SK-N-SH (cell line): Measurements from ENCODE around the gene LRIT3. TPM values are rescaled to one million over a fixed set of nuclear protein-coding genes. Genes with fewer than 3 reads are reported as not detected.

Experiments
- CTCF ChIA-PET: fragments of 300-600, 350-600 bp; formaldehyde crosslinking; extraction: SDS; loops from one replicate; lab custom pipeline; 2021; lab: Yijun Ruan, JAX
- POLR2A ChIA-PET: fragments of 350-600 bp; sonication (Branson Sonifier 250); formaldehyde crosslinking; extraction: SDS; loops from one replicate; lab custom pipeline; 2020; ENCODE audit warnings: antibody characterized with exemption, inconsistent platforms; lab: Yijun Ruan, JAX
- DNase-seq: peaks from one replicate; pipeline ENCODE4 v3.0.0; 2012
- H2AFZ ChIP-seq: fragments of 200-600 bp; sonication (generic); 2 replicates; pipeline ENCODE4 v1.8.1; 2016; ENCODE audit warnings: antibody characterized with exemption, mild to moderate bottlenecking, low read depth
- H3F3A ChIP-seq: fragments of 200-600 bp; sonication (generic); replicated peaks from 2 replicates; pipeline ENCODE3; 2016; ENCODE audit warnings: antibody characterized with exemption, mild to moderate bottlenecking; ENCODE audit not compliant: insufficient read depth
- H3K27ac ChIP-seq, 2 experiments: fragments of 200-500 bp in 1 of 2; fragments of 200-600 bp in 1 of 2; sonication (Bioruptor generic) in 1 of 2; sonication (generic), shearing (Covaris generic) in 1 of 2; 2 replicates each; pipeline versions ENCODE4 v1.5.1 to v1.6.1; 2014 to 2016; ENCODE audit warnings: low read depth in 2 of 2, inconsistent platforms in 1 of 2, low read length in 1 of 2, mild to moderate bottlenecking in 1 of 2, mixed read lengths in 1 of 2
- H3K27me3 ChIP-seq: fragments of 200-600 bp; sonication (generic), shearing (Covaris generic); 2 replicates; pipeline ENCODE4 v1.6.1; 2016; ENCODE audit warnings: mixed run types; ENCODE audit not compliant: insufficient read depth
- H3K36me3 ChIP-seq, 2 experiments: fragments of 200-500 bp in 1 of 2; fragments of 200-600 bp in 1 of 2; sonication (Bioruptor generic) in 1 of 2; sonication (generic) in 1 of 2; replicated peaks in 1 of 2; 2 replicates each; pipeline versions ENCODE3 to v1.5.1; 2014 to 2016; ENCODE audit warnings: low read length in 1 of 2, mild to moderate bottlenecking in 1 of 2; ENCODE audit not compliant: insufficient read depth in 2 of 2, control insufficient read depth in 1 of 2
- H3K4me1 ChIP-seq, 2 experiments: fragments of 200-500 bp in 1 of 2; fragments of 200-600 bp in 1 of 2; sonication (Bioruptor generic) in 1 of 2; sonication (generic), shearing (Covaris generic) in 1 of 2; 2 replicates each; pipeline versions ENCODE4 v1.5.1 to v1.6.1; 2014 to 2016; ENCODE audit warnings: low read depth in 1 of 2, low read length in 1 of 2, mixed run types in 1 of 2; ENCODE audit not compliant: insufficient read depth in 2 of 2, control insufficient read depth in 1 of 2
- H3K4me2 ChIP-seq: fragments of 200-600 bp; sonication (generic), shearing (Covaris generic); 2 replicates; pipeline ENCODE4 v1.6.1; 2017; ENCODE audit warnings: mixed run types
- H3K4me3 ChIP-seq, 2 experiments: fragments of 200-500 bp in 1 of 2; fragments of 200-600 bp in 1 of 2; sonication (Bioruptor generic) in 1 of 2; sonication (generic), shearing (Covaris generic) in 1 of 2; 2 replicates each; pipeline versions ENCODE4 v1.5.1 to v1.8.1; 2014 to 2016; ENCODE audit warnings: low read depth in 2 of 2, inconsistent platforms in 1 of 2, low read length in 1 of 2, mild to moderate bottlenecking in 1 of 2, mixed read lengths in 1 of 2, moderate library complexity in 1 of 2
- H3K79me2 ChIP-seq: fragments of 200-600 bp; sonication (generic); 2 replicates; pipeline ENCODE4 v1.8.1; 2017; ENCODE audit warnings: mild to moderate bottlenecking; ENCODE audit not compliant: insufficient read depth
- H3K9ac ChIP-seq: fragments of 200-600 bp; sonication (generic); 2 replicates; pipeline ENCODE4 v1.6.1; 2017; ENCODE audit warnings: mixed run types
- H3K9me2 ChIP-seq: fragments of 200-600 bp; sonication (generic); 2 replicates; pipeline ENCODE4 v1.6.1; 2017; ENCODE audit warnings: mixed run types
- H3K9me3 ChIP-seq: fragments of 200-600 bp; sonication (generic); 2 replicates; pipeline ENCODE4 v1.6.1; 2017; ENCODE audit warnings: mixed run types, mild to moderate bottlenecking, moderate library complexity
- H4K20me1 ChIP-seq: fragments of 200-600 bp; sonication (generic); 2 replicates; pipeline ENCODE4 v1.6.1; 2017; ENCODE audit warnings: mild to moderate bottlenecking, mixed run types; ENCODE audit not compliant: insufficient read depth
- CHD2 ChIP-seq: fragments of 150-350 bp; IDR thresholded peaks from 2 replicates; pipeline ENCODE4 v1.6.1; 2018; ENCODE audit warnings: low read length; ENCODE audit not compliant: partially characterized antibody
- ELF1 ChIP-seq: IDR thresholded peaks from 2 replicates; pipeline ENCODE4 v1.4.0; 2012
- EP300 ChIP-seq, 2 experiments: IDR thresholded peaks; 2 replicates each; pipeline versions ENCODE4 v1.4.0 to v1.6.1; 2012; ENCODE audit warnings: borderline replicate concordance in 1 of 2, low read depth in 1 of 2, low read length in 1 of 2
- EZH2phosphoT487 ChIP-seq: fragments of 200-600 bp; sonication (generic); IDR thresholded peaks from 2 replicates; pipeline ENCODE4 v1.6.1; 2017; ENCODE audit warnings: low read depth, mixed run types, mild to moderate bottlenecking, antibody characterized with exemption, moderate library complexity, borderline replicate concordance
- FOSL2 ChIP-seq: IDR thresholded peaks from 2 replicates; pipeline ENCODE4 v1.4.0; 2012; ENCODE audit warnings: low read depth, mild to moderate bottlenecking, moderate library complexity, borderline replicate concordance
- FOXJ3 ChIP-seq: sonication (generic); formaldehyde crosslinking; IDR thresholded peaks from 2 replicates; pipeline ENCODE4 v1.5.1; 2020; ENCODE audit warnings: mild to moderate bottlenecking, missing genetic modification reagents
- FOXM1 ChIP-seq: IDR thresholded peaks from 2 replicates; pipeline ENCODE4 v1.4.0; 2012; ENCODE audit warnings: low read depth, mild to moderate bottlenecking
- GATA2 ChIP-seq: sonication (generic); formaldehyde crosslinking; IDR thresholded peaks from 2 replicates; pipeline ENCODE4 v1.5.0; 2020; ENCODE audit warnings: mild to moderate bottlenecking, missing genetic modification reagents
- MEF2A ChIP-seq: IDR thresholded peaks from 2 replicates; pipeline ENCODE4 v1.4.0; 2012; ENCODE audit warnings: low read depth, borderline replicate concordance
- NFIC ChIP-seq: IDR thresholded peaks from 2 replicates; pipeline ENCODE4 v1.4.0; 2012; ENCODE audit warnings: borderline replicate concordance
- POLR2AphosphoS5 ChIP-seq: IDR thresholded peaks from 2 replicates; pipeline ENCODE4 v1.6.1; 2012; ENCODE audit warnings: low read depth, low read length
- RAD21 ChIP-seq: IDR thresholded peaks from 2 replicates; pipeline ENCODE4 v1.6.1; 2012; ENCODE audit warnings: mild to moderate bottlenecking, low read length
- RCOR1 ChIP-seq: fragments of 150-350 bp; IDR thresholded peaks from 2 replicates; pipeline ENCODE4 v1.6.1; 2017; ENCODE audit warnings: antibody characterized with exemption, low read length
- SMC3 ChIP-seq: IDR thresholded peaks from 2 replicates; pipeline ENCODE4 v1.6.1; 2012; ENCODE audit warnings: low read depth, low read length, improper control_type of control experiment
- TEAD4 ChIP-seq: IDR thresholded peaks from 2 replicates; pipeline ENCODE4 v1.4.0; 2012; ENCODE audit warnings: mild to moderate bottlenecking, borderline replicate concordance; ENCODE audit not compliant: insufficient read depth
- polyA plus RNA-seq, 3 experiments: library from polyadenylated mRNA; depleted of rRNA; stranded (reverse); fragments of >200 nt; gene quantifications; 2 replicates each; pipeline ENCODE4 v1.2.3, GENCODE V29; 2012
- TF ChIP-seq, protein P1 (sequence below): fragments of 200-600 bp; sonication (generic); IDR thresholded peaks from 2 replicates; pipeline ENCODE4 v1.6.1; 2017; ENCODE audit warnings: antibody characterized with exemption, mild to moderate bottlenecking, moderate library complexity
- TF ChIP-seq, protein P2 (sequence below): IDR thresholded peaks from 2 replicates; pipeline ENCODE4; 2012
- TF ChIP-seq, protein P3 (sequence below): fragments of 150-350 bp; IDR thresholded peaks from 2 replicates; pipeline ENCODE4 v1.6.1; 2016; ENCODE audit warnings: mild to moderate bottlenecking, low read depth, low read length
- TF ChIP-seq, protein P4 (sequence below): fragments of 150-350 bp; IDR thresholded peaks from 2 replicates; pipeline ENCODE4 v1.6.1; 2017; ENCODE audit warnings: antibody characterized with exemption, low read length, low read depth, borderline replicate concordance
- TF ChIP-seq, protein P5 (sequence below): IDR thresholded peaks from 2 replicates; pipeline ENCODE4 v1.4.0; 2012; ENCODE audit warnings: low read depth

LRIT3 gene
- polyA plus RNA-seq, 1 of the 3 experiments (the other 2 are of a cell fraction): not detected

DNA sequence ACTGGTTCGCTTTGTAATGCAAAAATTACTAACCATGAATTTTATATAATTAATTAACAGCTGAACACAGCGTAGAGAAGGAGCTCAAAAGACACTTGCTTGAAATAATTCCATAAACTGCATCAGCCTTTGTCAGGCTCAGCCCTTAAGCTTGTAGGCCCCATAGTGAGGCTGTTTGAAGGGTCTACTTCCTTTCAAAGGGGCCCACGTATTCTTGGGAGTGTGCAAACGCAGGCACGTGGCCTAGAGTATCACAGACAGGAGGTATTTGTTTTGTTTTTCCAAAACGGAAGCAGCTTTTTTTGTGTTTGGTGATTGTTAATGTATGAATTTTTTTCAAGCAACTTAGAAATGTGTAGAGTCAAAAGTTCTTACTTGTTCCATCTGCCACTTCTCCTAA lies 39.2 kb downstream of the LRIT3 start (continued):
- TF ChIP-seq, protein P1, sequence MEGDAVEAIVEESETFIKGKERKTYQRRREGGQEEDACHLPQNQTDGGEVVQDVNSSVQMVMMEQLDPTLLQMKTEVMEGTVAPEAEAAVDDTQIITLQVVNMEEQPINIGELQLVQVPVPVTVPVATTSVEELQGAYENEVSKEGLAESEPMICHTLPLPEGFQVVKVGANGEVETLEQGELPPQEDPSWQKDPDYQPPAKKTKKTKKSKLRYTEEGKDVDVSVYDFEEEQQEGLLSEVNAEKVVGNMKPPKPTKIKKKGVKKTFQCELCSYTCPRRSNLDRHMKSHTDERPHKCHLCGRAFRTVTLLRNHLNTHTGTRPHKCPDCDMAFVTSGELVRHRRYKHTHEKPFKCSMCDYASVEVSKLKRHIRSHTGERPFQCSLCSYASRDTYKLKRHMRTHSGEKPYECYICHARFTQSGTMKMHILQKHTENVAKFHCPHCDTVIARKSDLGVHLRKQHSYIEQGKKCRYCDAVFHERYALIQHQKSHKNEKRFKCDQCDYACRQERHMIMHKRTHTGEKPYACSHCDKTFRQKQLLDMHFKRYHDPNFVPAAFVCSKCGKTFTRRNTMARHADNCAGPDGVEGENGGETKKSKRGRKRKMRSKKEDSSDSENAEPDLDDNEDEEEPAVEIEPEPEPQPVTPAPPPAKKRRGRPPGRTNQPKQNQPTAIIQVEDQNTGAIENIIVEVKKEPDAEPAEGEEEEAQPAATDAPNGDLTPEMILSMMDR: no peak
- TF ChIP-seq, protein P2, sequence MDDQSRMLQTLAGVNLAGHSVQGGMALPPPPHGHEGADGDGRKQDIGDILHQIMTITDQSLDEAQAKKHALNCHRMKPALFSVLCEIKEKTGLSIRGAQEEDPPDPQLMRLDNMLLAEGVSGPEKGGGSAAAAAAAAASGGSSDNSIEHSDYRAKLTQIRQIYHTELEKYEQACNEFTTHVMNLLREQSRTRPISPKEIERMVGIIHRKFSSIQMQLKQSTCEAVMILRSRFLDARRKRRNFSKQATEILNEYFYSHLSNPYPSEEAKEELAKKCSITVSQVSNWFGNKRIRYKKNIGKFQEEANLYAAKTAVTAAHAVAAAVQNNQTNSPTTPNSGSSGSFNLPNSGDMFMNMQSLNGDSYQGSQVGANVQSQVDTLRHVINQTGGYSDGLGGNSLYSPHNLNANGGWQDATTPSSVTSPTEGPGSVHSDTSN: no peak
- TF ChIP-seq, all 33 proteins: peak for 0

DNA sequence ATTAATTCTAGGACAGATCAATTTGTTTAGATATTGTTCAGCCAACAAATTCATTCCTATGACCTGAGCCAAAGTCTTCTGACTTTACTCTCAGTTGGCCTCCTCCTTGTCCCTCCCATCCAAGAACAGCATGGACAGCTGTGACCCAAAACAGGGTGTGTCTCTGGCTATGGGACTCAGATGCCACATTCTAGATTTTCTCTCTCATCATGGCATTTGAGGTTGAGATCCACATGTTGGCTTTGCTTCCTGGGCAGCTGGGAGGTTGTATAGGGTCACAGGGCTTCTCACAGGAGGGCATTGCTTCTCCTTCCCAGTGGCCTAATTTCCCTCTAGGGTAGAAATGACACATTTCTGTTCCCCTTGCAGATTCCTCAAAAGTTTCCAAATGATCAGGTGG lies 42.2 kb downstream of the LRIT3 start:
- Histone ChIP-seq H3F3A (no peaks in the 10 kb centered on the region), H3K4me2 (no peak overlapping the region), H3K9me2 (no peaks in the 10 kb centered on the region), H4K20me1 (no peaks in the 10 kb centered on the region), H3K9me3 (no peaks in the 10 kb centered on the region), H3K27ac (no peak overlapping the region), H3K4me1 (no peaks in the 10 kb centered on the region), H3K9ac (no peak overlapping the region), H3K36me3 (no peaks in the 10 kb centered on the region), H2AFZ (no peak overlapping the region), H3K79me2 (no peaks in the 10 kb centered on the region), H3K27me3 (0 out of 2 replicates have a peak, but pooled peaks cover 6% of the 10 kb centered on the region), H3K4me3 (no peak overlapping the region)
- TF ChIP-seq RAD21: no peak
- TF ChIP-seq ELF1: no peak
- TF ChIP-seq RCOR1: no peak
- TF ChIP-seq CHD2: no peak
- TF ChIP-seq TEAD4: no peak
- no peak for TF ChIP-seq EZH2phosphoT487
- no peak for TF ChIP-seq FOSL2
- no peak for TF ChIP-seq EP300 (IDR thresholded peaks at IDR 0.05; ENCODE audit: borderline replicate concordance in 1 of 2, low read depth in 1 of 2, low read length in 1 of 2)
- TF ChIP-seq FOXM1: no peak
- no peak for TF ChIP-seq MEF2A
- TF ChIP-seq, protein P3, sequence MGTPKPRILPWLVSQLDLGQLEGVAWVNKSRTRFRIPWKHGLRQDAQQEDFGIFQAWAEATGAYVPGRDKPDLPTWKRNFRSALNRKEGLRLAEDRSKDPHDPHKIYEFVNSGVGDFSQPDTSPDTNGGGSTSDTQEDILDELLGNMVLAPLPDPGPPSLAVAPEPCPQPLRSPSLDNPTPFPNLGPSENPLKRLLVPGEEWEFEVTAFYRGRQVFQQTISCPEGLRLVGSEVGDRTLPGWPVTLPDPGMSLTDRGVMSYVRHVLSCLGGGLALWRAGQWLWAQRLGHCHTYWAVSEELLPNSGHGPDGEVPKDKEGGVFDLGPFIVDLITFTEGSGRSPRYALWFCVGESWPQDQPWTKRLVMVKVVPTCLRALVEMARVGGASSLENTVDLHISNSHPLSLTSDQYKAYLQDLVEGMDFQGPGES: no peak
- no peak for TF ChIP-seq FOXJ3
- TF ChIP-seq GATA2 (CRISPR knock-in tag): no peak
- TF ChIP-seq NFIC: no peak
- TF ChIP-seq, protein P4, sequence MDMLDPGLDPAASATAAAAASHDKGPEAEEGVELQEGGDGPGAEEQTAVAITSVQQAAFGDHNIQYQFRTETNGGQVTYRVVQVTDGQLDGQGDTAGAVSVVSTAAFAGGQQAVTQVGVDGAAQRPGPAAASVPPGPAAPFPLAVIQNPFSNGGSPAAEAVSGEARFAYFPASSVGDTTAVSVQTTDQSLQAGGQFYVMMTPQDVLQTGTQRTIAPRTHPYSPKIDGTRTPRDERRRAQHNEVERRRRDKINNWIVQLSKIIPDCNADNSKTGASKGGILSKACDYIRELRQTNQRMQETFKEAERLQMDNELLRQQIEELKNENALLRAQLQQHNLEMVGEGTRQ: no peak
- TF ChIP-seq SMC3: no peak
- TF ChIP-seq, protein P5, sequence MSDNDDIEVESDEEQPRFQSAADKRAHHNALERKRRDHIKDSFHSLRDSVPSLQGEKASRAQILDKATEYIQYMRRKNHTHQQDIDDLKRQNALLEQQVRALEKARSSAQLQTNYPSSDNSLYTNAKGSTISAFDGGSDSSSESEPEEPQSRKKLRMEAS: no peak
- TF ChIP-seq POLR2AphosphoS5: no peak
- ChIA-PET POLR2A (no interaction called here), CTCF (no interaction called here)
- DNase-seq: no peak
